K562 (cell line): ENCODE data around the gene C19orf18.

Experiments used
- COPS2 ChIP-seq: fragments of 450-650 bp; conservative IDR thresholded peaks from 2 replicates; pipeline ENCODE4 v1.6.1; 2016; ENCODE audit warnings: mild to moderate bottlenecking, moderate library complexity
- TF ChIP-seq, protein P1 (sequence below): sonication (generic); formaldehyde crosslinking; IDR thresholded peaks from 2 replicates; pipeline ENCODE4 v1.8.1; 2023; ENCODE audit warnings: mild to moderate bottlenecking, missing genetic modification reagents, moderate library complexity
- TF ChIP-seq, protein P2 (sequence below): sonication (generic); formaldehyde crosslinking; IDR thresholded peaks from 2 replicates; pipeline ENCODE4 v1.8.1; 2023; ENCODE audit warnings: mild to moderate bottlenecking, missing genetic modification reagents

DNA sequence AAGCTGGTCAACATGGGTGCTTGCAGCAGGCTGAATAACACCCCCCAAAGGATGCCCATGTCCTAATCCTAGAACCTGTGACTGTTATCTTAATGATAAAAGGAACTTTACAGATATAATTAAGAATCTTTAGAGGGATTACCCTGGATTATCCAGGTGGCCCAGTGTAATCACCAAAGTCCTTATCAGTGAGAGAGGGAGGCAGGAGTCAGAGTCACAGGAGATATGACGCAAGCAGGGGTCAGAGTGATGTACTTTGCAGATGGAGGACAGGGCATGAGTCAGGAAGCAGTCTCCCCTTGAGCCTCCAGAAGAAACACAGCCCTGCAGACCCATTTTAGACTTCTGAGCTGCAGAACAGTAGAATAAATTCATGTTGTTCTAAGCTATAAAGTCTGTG lies 18.5 kb upstream of the C19orf18 start:
- TF ChIP-seq, protein P1, sequence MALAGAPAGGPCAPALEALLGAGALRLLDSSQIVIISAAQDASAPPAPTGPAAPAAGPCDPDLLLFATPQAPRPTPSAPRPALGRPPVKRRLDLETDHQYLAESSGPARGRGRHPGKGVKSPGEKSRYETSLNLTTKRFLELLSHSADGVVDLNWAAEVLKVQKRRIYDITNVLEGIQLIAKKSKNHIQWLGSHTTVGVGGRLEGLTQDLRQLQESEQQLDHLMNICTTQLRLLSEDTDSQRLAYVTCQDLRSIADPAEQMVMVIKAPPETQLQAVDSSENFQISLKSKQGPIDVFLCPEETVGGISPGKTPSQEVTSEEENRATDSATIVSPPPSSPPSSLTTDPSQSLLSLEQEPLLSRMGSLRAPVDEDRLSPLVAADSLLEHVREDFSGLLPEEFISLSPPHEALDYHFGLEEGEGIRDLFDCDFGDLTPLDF (CRISPR knock-in tag) = no peak
- TF ChIP-seq, protein P2, sequence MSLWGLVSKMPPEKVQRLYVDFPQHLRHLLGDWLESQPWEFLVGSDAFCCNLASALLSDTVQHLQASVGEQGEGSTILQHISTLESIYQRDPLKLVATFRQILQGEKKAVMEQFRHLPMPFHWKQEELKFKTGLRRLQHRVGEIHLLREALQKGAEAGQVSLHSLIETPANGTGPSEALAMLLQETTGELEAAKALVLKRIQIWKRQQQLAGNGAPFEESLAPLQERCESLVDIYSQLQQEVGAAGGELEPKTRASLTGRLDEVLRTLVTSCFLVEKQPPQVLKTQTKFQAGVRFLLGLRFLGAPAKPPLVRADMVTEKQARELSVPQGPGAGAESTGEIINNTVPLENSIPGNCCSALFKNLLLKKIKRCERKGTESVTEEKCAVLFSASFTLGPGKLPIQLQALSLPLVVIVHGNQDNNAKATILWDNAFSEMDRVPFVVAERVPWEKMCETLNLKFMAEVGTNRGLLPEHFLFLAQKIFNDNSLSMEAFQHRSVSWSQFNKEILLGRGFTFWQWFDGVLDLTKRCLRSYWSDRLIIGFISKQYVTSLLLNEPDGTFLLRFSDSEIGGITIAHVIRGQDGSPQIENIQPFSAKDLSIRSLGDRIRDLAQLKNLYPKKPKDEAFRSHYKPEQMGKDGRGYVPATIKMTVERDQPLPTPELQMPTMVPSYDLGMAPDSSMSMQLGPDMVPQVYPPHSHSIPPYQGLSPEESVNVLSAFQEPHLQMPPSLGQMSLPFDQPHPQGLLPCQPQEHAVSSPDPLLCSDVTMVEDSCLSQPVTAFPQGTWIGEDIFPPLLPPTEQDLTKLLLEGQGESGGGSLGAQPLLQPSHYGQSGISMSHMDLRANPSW (CRISPR knock-in tag) = no peak
- no peak for TF ChIP-seq COPS2
